CD4-positive, alpha-beta T cell (primary cell): Measurements from ENCODE around the gene RHOJ. TPM values are rescaled to one million over a fixed set of nuclear protein-coding genes. Genes with fewer than 3 reads are reported as not detected.

Experiments
- ATAC-seq: fragments of 200-7000 bp; cut with Tn5 transposase; one replicate; pipeline ENCODE4 v1.10.0; 2022; ENCODE audit warnings: mild to moderate bottlenecking; ENCODE audit not compliant: poor library complexity
- CTCF ChIA-PET: fragments of 350-600 bp; sonication (Branson Sonifier 250); formaldehyde crosslinking; loops from one replicate; lab custom pipeline; 2021; ENCODE audit warnings: antibody characterized with exemption, inconsistent platforms; lab: Charles Lee
- POLR2A ChIA-PET: fragments of 350-600 bp; sonication (Branson Sonifier 250); formaldehyde crosslinking; loops from one replicate; lab custom pipeline; 2021; ENCODE audit warnings: antibody characterized with exemption, inconsistent platforms; lab: Charles Lee
- DNase-seq, 14 experiments: peaks; one replicate each; pipeline ENCODE4 v3.0.0-alpha.2; 2013 to 2020; ENCODE audit warnings: mixed read lengths in 2 of 14
- H3K27ac ChIP-seq, 2 donors: one replicate each; pipeline versions ENCODE4 v1.5.1 to v1.7.0; 2013; ENCODE audit warnings: low read length in 2 of 2, low read depth in 1 of 2, mild to moderate bottlenecking in 1 of 2
- H3K27me3 ChIP-seq, 2 experiments: 1 replicate in 1 of 2; 2 replicates in 1 of 2; pipeline versions ENCODE4 v1.6.1 to v1.7.0; 2013; ENCODE audit warnings: low read length in 2 of 2, control low read depth in 1 of 2, mild to moderate bottlenecking in 1 of 2, moderate library complexity in 1 of 2; ENCODE audit not compliant: insufficient read depth in 2 of 2, control insufficient read depth in 1 of 2
- H3K36me3 ChIP-seq: one replicate; pipeline ENCODE4 v1.6.1; 2013; ENCODE audit warnings: low read length, control low read depth; ENCODE audit not compliant: insufficient read depth
- H3K4me1 ChIP-seq: one replicate; pipeline ENCODE4 v1.6.1; 2013; ENCODE audit warnings: low read length, control low read depth; ENCODE audit not compliant: insufficient read depth
- H3K4me3 ChIP-seq: one replicate; pipeline ENCODE4 v1.5.1; 2013; ENCODE audit warnings: mild to moderate bottlenecking, low read length, moderate library complexity
- H3K9me3 ChIP-seq, 2 experiments: 1 replicate in 1 of 2; 2 replicates in 1 of 2; pipeline versions ENCODE4 v1.6.1 to v1.7.0; 2013; ENCODE audit warnings: low read length in 2 of 2, mild to moderate bottlenecking in 2 of 2, control low read depth in 1 of 2, moderate library complexity in 1 of 2; ENCODE audit not compliant: control insufficient read depth in 1 of 2, insufficient read depth in 1 of 2
- H3K27ac Mint-ChIP-seq: one replicate; pipeline ENCODE4 v1.8.0; 2020; ENCODE audit warnings: mixed read lengths
- H3K27me3 Mint-ChIP-seq: one replicate; pipeline ENCODE4 v1.8.0; 2021; ENCODE audit warnings: mixed read lengths
- H3K36me3 Mint-ChIP-seq: one replicate; pipeline ENCODE4 v1.8.0; 2021; ENCODE audit warnings: low read depth, mixed read lengths
- H3K4me1 Mint-ChIP-seq: one replicate; pipeline ENCODE4 v1.8.0; 2021; ENCODE audit warnings: low read depth, mixed read lengths
- H3K4me3 Mint-ChIP-seq: one replicate; pipeline ENCODE4 v1.8.0; 2020; ENCODE audit warnings: mild to moderate bottlenecking, mixed read lengths
- H3K9me3 Mint-ChIP-seq: one replicate; pipeline ENCODE4 v1.8.0; 2020; ENCODE audit warnings: mixed read lengths
- CTCF ChIP-seq: fragments of 200-600 bp; IDR thresholded peaks from one replicate; pipeline ENCODE4 v1.8.0; 2022; ENCODE audit warnings: antibody characterized with exemption, mild to moderate bottlenecking
- intact Hi-C, 2 experiments: fragments of 100-400 bp; cut with DNase I in 1 of 2; cut with micrococcal nuclease in 1 of 2; formaldehyde crosslinking; loops; one replicate each; pipeline versions ENCODE4 v1.15.1 to v1.9.0; 2023 to 2025; cut with DNase I, micrococcal nuclease
- total RNA-seq, 174 experiments: library from RNA in 2 of 174; stranded (reverse) in 2 of 174; gene quantifications; one replicate each; pipeline ENCODE4 v1.2.3 and lab custom pipeline; 2021 to 2026

Gene RHOJ
- total RNA-seq, 2 experiments from 2014 or later = not detected

DNA sequence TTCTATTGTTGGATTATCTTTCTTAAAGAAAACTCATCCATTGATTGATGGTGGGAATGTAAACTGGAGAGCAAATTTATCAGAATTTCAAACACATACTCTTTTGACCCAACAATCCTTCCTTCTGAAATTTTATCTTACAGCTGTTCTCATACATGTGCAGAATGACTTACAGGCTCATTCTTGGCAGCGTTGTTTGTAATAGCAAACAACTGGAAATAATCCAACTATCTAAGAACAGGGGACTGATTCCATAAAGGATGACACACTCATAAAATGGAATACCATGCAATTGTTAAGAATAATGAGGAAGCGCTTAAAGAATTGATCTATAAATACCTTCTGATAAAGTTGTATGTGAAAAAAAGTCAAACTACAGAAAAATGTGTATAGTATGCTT is 24.0 kb downstream of the RHOJ start:
- ATAC-seq (no peak), DNase-seq (no peak)
- Histone ChIP-seq H3K9me3 (no peaks in the 10 kb centered on the region), H3K36me3 (no peaks in the 10 kb centered on the region), H3K27ac (no peak overlapping the region), H3K27me3 (peaks cover 0 to 2% of the 10 kb centered on the region in 2 experiments), H3K4me1 (no peaks in the 10 kb centered on the region), H3K4me3 (no peak overlapping the region)
- TF ChIP-seq CTCF = no peak
- H3K27ac Mint-ChIP-seq = no peak overlapping the region
- ChIA-PET CTCF (no interaction called here), POLR2A (no interaction called here)
- H3K4me3 Mint-ChIP-seq = no peak overlapping the region
- no peaks in the 10 kb centered on the region for H3K36me3 Mint-ChIP-seq
- H3K4me1 Mint-ChIP-seq = no peaks in the 10 kb centered on the region
- intact Hi-C loops = no loop called here
- H3K9me3 Mint-ChIP-seq = no peaks in the 10 kb centered on the region
- peaks cover 25% of the 10 kb centered on the region for H3K27me3 Mint-ChIP-seq

GRCh38 chr14:63229330-63230059 is 25.3 kb downstream of the RHOJ start:
- Mint-ChIP-seq H3K4me3 (no peak overlapping the region), H3K36me3 (no peaks in the 10 kb centered on the region), H3K27ac (no peak overlapping the region), H3K4me1 (no peaks in the 10 kb centered on the region), H3K9me3 (no peaks in the 10 kb centered on the region), H3K27me3 (peaks cover 26% of the 10 kb centered on the region)
- Histone ChIP-seq H3K4me3 (no peak overlapping the region), H3K27ac (no peak overlapping the region), H3K27me3 (no peaks in the 10 kb centered on the region), H3K36me3 (no peaks in the 10 kb centered on the region), H3K9me3 (no peaks in the 10 kb centered on the region), H3K4me1 (no peaks in the 10 kb centered on the region)
- intact Hi-C loops = no loop called here
- DNase-seq (no peak), ATAC-seq (no peak)
- no peak for TF ChIP-seq CTCF
- CTCF ChIA-PET = interaction anchor here (0.7 kb wide), 1 partner anchor 15 kb away, joined by 3 read pairs; no protein-coding TSS in a partner anchor
- POLR2A ChIA-PET = no interaction called here

- no peaks in the 10 kb centered on the region for H3K4me1 Mint-ChIP-seq
- Histone ChIP-seq H3K4me1 (no peaks in the 10 kb centered on the region), H3K27me3 (no peaks in the 10 kb centered on the region), H3K27ac (no peak overlapping the region), H3K9me3 (no peaks in the 10 kb centered on the region), H3K36me3 (no peaks in the 10 kb centered on the region), H3K4me3 (no peak overlapping the region)
- peaks cover 38% of the 10 kb centered on the region for H3K27me3 Mint-ChIP-seq
- no peak for TF ChIP-seq CTCF
- no peaks in the 10 kb centered on the region for H3K36me3 Mint-ChIP-seq
- ChIA-PET POLR2A (no interaction called here), CTCF (no interaction called here)
- no peak overlapping the region for H3K27ac Mint-ChIP-seq
- ATAC-seq (no peak), DNase-seq (no peak)
- intact Hi-C loops = no loop called here
- no peak overlapping the region for H3K4me3 Mint-ChIP-seq
- no peaks in the 10 kb centered on the region for H3K9me3 Mint-ChIP-seq
Observed at GRCh38 chr14:63231766-63232165, 27.5 kb downstream of the RHOJ start.
